ENCODE results near the gene CDH4. TPM values are rescaled to one million over a fixed set of nuclear protein-coding genes. Genes with fewer than 3 reads are reported as not detected.

CDH4 gene
- total RNA-seq, 2 experiments from 2014 or later = not detected

GRCh38 chr20:61599541-61599992 is 347.5 kb downstream of the CDH4 start:
- DNase-seq (ENCODE audit: low spot score) = no peak
- no peak overlapping the region for H3K27ac ChIP-seq (ENCODE audit: low read depth, low read length, poor library complexity, severe bottlenecking)
- no TSS peak for BruUV-seq (replicated peaks)
- H4K20me1 ChIP-seq (ENCODE audit: insufficient read depth, low read length) = no peaks in the 10 kb centered on the region
- no peak for TF ChIP-seq EZH2phosphoT487 (IDR thresholded peaks at IDR 0.05; ENCODE audit: borderline replicate concordance, low read depth, low read length)
- TF ChIP-seq CTCF (conservative IDR thresholded peaks at IDR 0.05; ENCODE audit: low read length) = no peak
- H3K4me3 ChIP-seq (ENCODE audit: low read depth, low read length, poor library complexity, severe bottlenecking) = no peak overlapping the region
- no peaks in the 10 kb centered on the region for H3K9me2 ChIP-seq (ENCODE audit: insufficient read depth, low read length)
- no peaks in the 10 kb centered on the region for H3K36me3 ChIP-seq (ENCODE audit: insufficient read depth, low read length)
- CTCF ChIA-PET (ENCODE audit: unreplicated experiment) = no interaction called here
- POLR2A ChIA-PET = no interaction called here
- H3K9me3 ChIP-seq (ENCODE audit: low read length) = no peaks in the 10 kb centered on the region
- intact Hi-C loops (cut with micrococcal nuclease; ENCODE audit: unreplicated experiment) = no loop called here
- no peaks in the 10 kb centered on the region for H3K79me2 ChIP-seq (ENCODE audit: insufficient read depth, low read depth, low read length)
- no peak overlapping the region for H3K4me2 ChIP-seq (ENCODE audit: low read length)
- H2AFZ ChIP-seq (ENCODE audit: low read length) = no peak overlapping the region
- no peaks in the 10 kb centered on the region for H3K4me1 ChIP-seq (ENCODE audit: insufficient read depth, low read length, poor library complexity, severe bottlenecking)

GRCh38 chr20:61600016-61600415 is 348.0 kb downstream of the CDH4 start:
- Histone ChIP-seq H2AFZ (ENCODE audit: low read length) (no peak overlapping the region), H3K79me2 (ENCODE audit: insufficient read depth, low read depth, low read length) (no peaks in the 10 kb centered on the region), H3K9me2 (ENCODE audit: insufficient read depth, low read length) (no peaks in the 10 kb centered on the region), H3K4me2 (ENCODE audit: low read length) (no peak overlapping the region), H4K20me1 (ENCODE audit: insufficient read depth, low read length) (no peaks in the 10 kb centered on the region), H3K9me3 (ENCODE audit: low read length) (no peaks in the 10 kb centered on the region), H3K27ac (ENCODE audit: low read depth, low read length, poor library complexity, severe bottlenecking) (no peak overlapping the region), H3K36me3 (ENCODE audit: insufficient read depth, low read length) (no peaks in the 10 kb centered on the region), H3K4me1 (ENCODE audit: insufficient read depth, low read length, poor library complexity, severe bottlenecking) (no peaks in the 10 kb centered on the region), H3K4me3 (ENCODE audit: low read depth, low read length, poor library complexity, severe bottlenecking) (no peak overlapping the region)
- ChIA-PET CTCF (ENCODE audit: unreplicated experiment) (no interaction called here), POLR2A (no interaction called here)
- no peak for DNase-seq (ENCODE audit: low spot score)
- BruUV-seq (replicated peaks) = no TSS peak
- TF ChIP-seq CTCF (conservative IDR thresholded peaks at IDR 0.05; ENCODE audit: low read length) = no peak
- TF ChIP-seq EZH2phosphoT487 (IDR thresholded peaks at IDR 0.05; ENCODE audit: borderline replicate concordance, low read depth, low read length) = no peak
- intact Hi-C loops (cut with micrococcal nuclease; ENCODE audit: unreplicated experiment) = no loop called here

GRCh38 chr20:61601361-61601760 is 349.3 kb downstream of the CDH4 start:
- intact Hi-C loops (cut with micrococcal nuclease; ENCODE audit: unreplicated experiment) = no loop called here
- ChIA-PET POLR2A (no interaction called here), CTCF (ENCODE audit: unreplicated experiment) (no interaction called here)
- Histone ChIP-seq H3K4me1 (ENCODE audit: insufficient read depth, low read length, poor library complexity, severe bottlenecking) (no peaks in the 10 kb centered on the region), H3K36me3 (ENCODE audit: insufficient read depth, low read length) (no peaks in the 10 kb centered on the region), H3K4me2 (ENCODE audit: low read length) (no peak overlapping the region), H3K4me3 (ENCODE audit: low read depth, low read length, poor library complexity, severe bottlenecking) (no peak overlapping the region), H3K27ac (ENCODE audit: low read depth, low read length, poor library complexity, severe bottlenecking) (no peak overlapping the region), H2AFZ (ENCODE audit: low read length) (no peak overlapping the region), H4K20me1 (ENCODE audit: insufficient read depth, low read length) (no peaks in the 10 kb centered on the region), H3K79me2 (ENCODE audit: insufficient read depth, low read depth, low read length) (no peaks in the 10 kb centered on the region), H3K9me3 (ENCODE audit: low read length) (no peaks in the 10 kb centered on the region), H3K9me2 (ENCODE audit: insufficient read depth, low read length) (no peaks in the 10 kb centered on the region)
- TF ChIP-seq CTCF (conservative IDR thresholded peaks at IDR 0.05; ENCODE audit: low read length) (no peak), EZH2phosphoT487 (IDR thresholded peaks at IDR 0.05; ENCODE audit: borderline replicate concordance, low read depth, low read length) (no peak)
- DNase-seq (ENCODE audit: low spot score) = no peak
- no TSS peak for BruUV-seq (replicated peaks)

Data from OCI-LY7 (cell line).